Measurements from ENCODE around the gene NT5C2. TPM values are rescaled to one million over a fixed set of nuclear protein-coding genes. Genes with fewer than 3 reads are reported as not detected.

Gene NT5C2
- total and polyA plus RNA-seq, 5 donors from 2014 or later = 52.4 to 59.6 (median 56.9) TPM

- Mint-ChIP-seq H3K4me3 (no peak overlapping the region), H3K27me3 (no peaks in the 10 kb centered on the region), H3K4me1 (peaks cover 4 to 30% (median 6%) of the 10 kb centered on the region in 4 donors), H3K9me3 (no peaks in the 10 kb centered on the region), H3K36me3 (peaks cover 35% of the 10 kb centered on the region), H3K27ac (peak overlapping the region in 2 of 3 donors; percentile 39 to 92)
- no peaks in the 10 kb centered on the region for H3K4me1 ChIP-seq (ENCODE audit: control insufficient read depth, insufficient read depth, low read length, poor library complexity, severe bottlenecking)
- H3K36me3 ChIP-seq (ENCODE audit: control insufficient read depth, insufficient read depth, low read length) = peaks cover 13% of the 10 kb centered on the region
- DNase-seq (no peak), ATAC-seq (ENCODE audit: low read depth in 2 of 2) (no peak)
- no peak overlapping the region for H3K4me3 ChIP-seq (ENCODE audit: low read depth, low read length)
- no peak overlapping the region for H3K27ac ChIP-seq (ENCODE audit: insufficient read depth, low read length, poor library complexity, severe bottlenecking)
- H3K27me3 ChIP-seq (ENCODE audit: control insufficient read depth, insufficient read depth, low read length) = no peaks in the 10 kb centered on the region
- H3K9me3 ChIP-seq (ENCODE audit: control insufficient read depth in 2 of 2, low read length in 2 of 2) = no peaks in the 10 kb centered on the region
These were observed 37.5 kb downstream of the NT5C2 start for GRCh38 chr10:103155471-103156085.

GRCh38 chr10:103154521-103155299 lies 38.4 kb downstream of the NT5C2 start:
- H3K27ac Mint-ChIP-seq = peak overlapping the region in 2 of 3 donors; percentile 34 to 92
- Histone ChIP-seq H3K27me3 (ENCODE audit: control insufficient read depth, insufficient read depth, low read length) (no peaks in the 10 kb centered on the region), H3K36me3 (ENCODE audit: control insufficient read depth, insufficient read depth, low read length) (peaks cover 15% of the 10 kb centered on the region), H3K27ac (ENCODE audit: insufficient read depth, low read length, poor library complexity, severe bottlenecking) (no peak overlapping the region), H3K4me1 (ENCODE audit: control insufficient read depth, insufficient read depth, low read length, poor library complexity, severe bottlenecking) (no peaks in the 10 kb centered on the region), H3K4me3 (ENCODE audit: low read depth, low read length) (no peak overlapping the region), H3K9me3 (ENCODE audit: control insufficient read depth in 2 of 2, low read length in 2 of 2) (no peaks in the 10 kb centered on the region)
- no peaks in the 10 kb centered on the region for H3K9me3 Mint-ChIP-seq
- H3K4me3 Mint-ChIP-seq = no peak overlapping the region
- ATAC-seq (ENCODE audit: low read depth in 2 of 2) = no peak
- DNase-seq = no peak
- peaks cover 29% of the 10 kb centered on the region for H3K36me3 Mint-ChIP-seq
- peaks cover 4 to 22% (median 7%) of the 10 kb centered on the region in 4 donors for H3K4me1 Mint-ChIP-seq
- no peaks in the 10 kb centered on the region for H3K27me3 Mint-ChIP-seq

GRCh38 chr10:103153302-103154197 lies 39.5 kb downstream of the NT5C2 start:
- Mint-ChIP-seq H3K27me3 (no peaks in the 10 kb centered on the region), H3K4me1 (peaks cover 4 to 17% (median 7%) of the 10 kb centered on the region in 4 donors), H3K36me3 (peaks cover 37% of the 10 kb centered on the region), H3K27ac (no peak overlapping the region), H3K9me3 (no peaks in the 10 kb centered on the region), H3K4me3 (no peak overlapping the region)
- H3K27ac ChIP-seq (ENCODE audit: insufficient read depth, low read length, poor library complexity, severe bottlenecking) = no peak overlapping the region
- H3K27me3 ChIP-seq (ENCODE audit: control insufficient read depth, insufficient read depth, low read length) = no peaks in the 10 kb centered on the region
- no peaks in the 10 kb centered on the region for H3K9me3 ChIP-seq (ENCODE audit: control insufficient read depth in 2 of 2, low read length in 2 of 2)
- H3K4me1 ChIP-seq (ENCODE audit: control insufficient read depth, insufficient read depth, low read length, poor library complexity, severe bottlenecking) = no peaks in the 10 kb centered on the region
- no peak overlapping the region for H3K4me3 ChIP-seq (ENCODE audit: low read depth, low read length)
- H3K36me3 ChIP-seq (ENCODE audit: control insufficient read depth, insufficient read depth, low read length) = peaks cover 15% of the 10 kb centered on the region
- DNase-seq (no peak), ATAC-seq (ENCODE audit: low read depth in 2 of 2) (no peak)

GRCh38 chr10:103149991-103150622 lies 43.0 kb downstream of the NT5C2 start:
- no peak overlapping the region for H3K27ac Mint-ChIP-seq
- peaks cover 6% of the 10 kb centered on the region for H3K36me3 ChIP-seq (ENCODE audit: control insufficient read depth, insufficient read depth, low read length)

GRCh38 chr10:103147645-103148044 lies 45.4 kb downstream of the NT5C2 start:
- ATAC-seq (ENCODE audit: low read depth in 2 of 2) (no peak), DNase-seq (no peak)
- H3K27ac Mint-ChIP-seq = no peak overlapping the region
- Histone ChIP-seq H3K4me3 (ENCODE audit: low read depth, low read length) (no peak overlapping the region), H3K9me3 (ENCODE audit: control insufficient read depth in 2 of 2, low read length in 2 of 2) (no peaks in the 10 kb centered on the region), H3K27me3 (ENCODE audit: control insufficient read depth, insufficient read depth, low read length) (no peaks in the 10 kb centered on the region), H3K4me1 (ENCODE audit: control insufficient read depth, insufficient read depth, low read length, poor library complexity, severe bottlenecking) (no peaks in the 10 kb centered on the region), H3K27ac (ENCODE audit: insufficient read depth, low read length, poor library complexity, severe bottlenecking) (no peak overlapping the region), H3K36me3 (ENCODE audit: control insufficient read depth, insufficient read depth, low read length) (peaks cover 2% of the 10 kb centered on the region)
- no peaks in the 10 kb centered on the region for H3K9me3 Mint-ChIP-seq
- H3K27me3 Mint-ChIP-seq = no peaks in the 10 kb centered on the region
- H3K4me1 Mint-ChIP-seq = peaks cover 3 to 11% (median 6%) of the 10 kb centered on the region in 4 donors
- no peak overlapping the region for H3K4me3 Mint-ChIP-seq
- peaks cover 23% of the 10 kb centered on the region for H3K36me3 Mint-ChIP-seq

More at GRCh38 chr10:103149991-103150622, 43.0 kb downstream of the NT5C2 start:
- Histone ChIP-seq H3K9me3 (ENCODE audit: control insufficient read depth in 2 of 2, low read length in 2 of 2) (no peaks in the 10 kb centered on the region), H3K27ac (ENCODE audit: insufficient read depth, low read length, poor library complexity, severe bottlenecking) (no peak overlapping the region), H3K4me3 (ENCODE audit: low read depth, low read length) (no peak overlapping the region), H3K4me1 (ENCODE audit: control insufficient read depth, insufficient read depth, low read length, poor library complexity, severe bottlenecking) (no peaks in the 10 kb centered on the region), H3K27me3 (ENCODE audit: control insufficient read depth, insufficient read depth, low read length) (no peaks in the 10 kb centered on the region)
- no peaks in the 10 kb centered on the region for H3K9me3 Mint-ChIP-seq
- peaks cover 20% of the 10 kb centered on the region for H3K36me3 Mint-ChIP-seq
- no peak overlapping the region for H3K4me3 Mint-ChIP-seq
- peaks cover 2 to 10% (median 6%) of the 10 kb centered on the region in 4 donors for H3K4me1 Mint-ChIP-seq
- no peaks in the 10 kb centered on the region for H3K27me3 Mint-ChIP-seq
- ATAC-seq (ENCODE audit: low read depth in 2 of 2) (no peak), DNase-seq (no peak)

GRCh38 chr10:103145860-103146466 lies 47.1 kb downstream of the NT5C2 start:
- H3K27ac Mint-ChIP-seq = no peak overlapping the region
- Histone ChIP-seq H3K27me3 (ENCODE audit: control insufficient read depth, insufficient read depth, low read length) (no peaks in the 10 kb centered on the region), H3K27ac (ENCODE audit: insufficient read depth, low read length, poor library complexity, severe bottlenecking) (no peak overlapping the region), H3K4me1 (ENCODE audit: control insufficient read depth, insufficient read depth, low read length, poor library complexity, severe bottlenecking) (no peaks in the 10 kb centered on the region), H3K4me3 (ENCODE audit: low read depth, low read length) (no peak overlapping the region), H3K36me3 (ENCODE audit: control insufficient read depth, insufficient read depth, low read length) (peaks cover 11% of the 10 kb centered on the region), H3K9me3 (ENCODE audit: control insufficient read depth in 2 of 2, low read length in 2 of 2) (no peaks in the 10 kb centered on the region)
- no peaks in the 10 kb centered on the region for H3K27me3 Mint-ChIP-seq
- H3K4me1 Mint-ChIP-seq = peaks cover 3 to 16% (median 8%) of the 10 kb centered on the region in 4 donors
- no peak for ATAC-seq (ENCODE audit: low read depth in 2 of 2)
- DNase-seq = no peak
- H3K9me3 Mint-ChIP-seq = no peaks in the 10 kb centered on the region
- peaks cover 19% of the 10 kb centered on the region for H3K36me3 Mint-ChIP-seq
- no peak overlapping the region for H3K4me3 Mint-ChIP-seq

GRCh38 chr10:103145046-103145445 lies 48.0 kb downstream of the NT5C2 start:
- H3K4me1 ChIP-seq (ENCODE audit: control insufficient read depth, insufficient read depth, low read length, poor library complexity, severe bottlenecking) = no peaks in the 10 kb centered on the region
- H3K36me3 ChIP-seq (ENCODE audit: control insufficient read depth, insufficient read depth, low read length) = peaks cover 10% of the 10 kb centered on the region
- no peak overlapping the region for H3K27ac ChIP-seq (ENCODE audit: insufficient read depth, low read length, poor library complexity, severe bottlenecking)
- no peaks in the 10 kb centered on the region for H3K9me3 ChIP-seq (ENCODE audit: control insufficient read depth in 2 of 2, low read length in 2 of 2)
- H3K27ac Mint-ChIP-seq = no peak overlapping the region
- no peaks in the 10 kb centered on the region for H3K9me3 Mint-ChIP-seq
- H3K4me1 Mint-ChIP-seq = peaks cover 6 to 22% (median 8%) of the 10 kb centered on the region in 4 donors
- DNase-seq (no peak), ATAC-seq (ENCODE audit: low read depth in 2 of 2) (no peak)
- H3K36me3 Mint-ChIP-seq = peaks cover 27% of the 10 kb centered on the region
- no peak overlapping the region for H3K4me3 ChIP-seq (ENCODE audit: low read depth, low read length)
- no peaks in the 10 kb centered on the region for H3K27me3 ChIP-seq (ENCODE audit: control insufficient read depth, insufficient read depth, low read length)
- H3K27me3 Mint-ChIP-seq = no peaks in the 10 kb centered on the region
- peak overlapping the region in 1 of 4 donors; percentile 81 for H3K4me3 Mint-ChIP-seq

Data from CD4-positive, CD25-positive, alpha-beta regulatory T cell (primary cell).